22Rv1 (cell line): ENCODE results near the gene CAMK4.
A peak's percentile ranks its signal among the peaks of the same experiment; 100 is the strongest.

Experiments
- H3K27ac ChIP-seq: fragments of 450-650 bp; 2 replicates; pipeline ENCODE4 v1.5.1; 2017
- CTCF ChIP-seq: fragments of 450-650 bp; IDR thresholded peaks from 2 replicates; pipeline ENCODE4 v1.5.1; 2017; ENCODE audit warnings: mild to moderate bottlenecking
- ZFX ChIP-seq: fragments of 450-650 bp; IDR thresholded peaks from 2 replicates; pipeline ENCODE4 v1.6.1; 2017; ENCODE audit warnings: antibody characterized with exemption, borderline replicate concordance

CAMK4 gene

GRCh38 chr5:111223787-111224560 lies at the start of gene CAMK4:
Gene CAMK4, plus strand, starts transcription at chr5:111224384. Its CDS starts 100 bp downstream, at chr5:111224484.
- H3K27ac ChIP-seq, result peak within 1 kb of the TSS; percentile 67

DNA sequence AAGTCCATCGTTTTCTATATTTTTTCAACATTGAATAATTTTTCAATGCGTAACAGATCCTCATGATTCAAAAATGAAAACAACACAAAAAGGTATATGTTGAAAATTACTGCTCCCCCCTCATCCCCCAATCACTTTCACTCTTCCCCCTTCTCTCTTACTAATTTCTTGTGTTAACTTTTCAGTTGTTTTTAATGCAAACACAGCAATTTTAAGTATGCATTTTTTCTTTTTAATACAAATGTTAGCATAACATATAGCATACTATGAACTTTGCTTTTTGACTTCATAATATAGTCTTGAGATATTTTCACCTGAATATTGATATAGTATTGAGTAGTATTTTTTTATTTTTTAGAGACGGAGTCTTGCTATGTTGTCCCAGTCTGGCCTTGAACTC lies 41.1 kb upstream of the CAMK4 start:
- TF ChIP-seq CTCF, result no peak
- TF ChIP-seq ZFX, result no peak
- H3K27ac ChIP-seq, result no peak overlapping the region

More at GRCh38 chr5:111223787-111224560, at the start of gene CAMK4:
- no peak for TF ChIP-seq ZFX
- peak; percentile 49 for TF ChIP-seq CTCF

- H3K27ac ChIP-seq, result no peak overlapping the region
- TF ChIP-seq ZFX, result no peak
- no peak for TF ChIP-seq CTCF
Measured at GRCh38 chr5:111187079-111187478, 37.1 kb upstream of the CAMK4 start.

DNA sequence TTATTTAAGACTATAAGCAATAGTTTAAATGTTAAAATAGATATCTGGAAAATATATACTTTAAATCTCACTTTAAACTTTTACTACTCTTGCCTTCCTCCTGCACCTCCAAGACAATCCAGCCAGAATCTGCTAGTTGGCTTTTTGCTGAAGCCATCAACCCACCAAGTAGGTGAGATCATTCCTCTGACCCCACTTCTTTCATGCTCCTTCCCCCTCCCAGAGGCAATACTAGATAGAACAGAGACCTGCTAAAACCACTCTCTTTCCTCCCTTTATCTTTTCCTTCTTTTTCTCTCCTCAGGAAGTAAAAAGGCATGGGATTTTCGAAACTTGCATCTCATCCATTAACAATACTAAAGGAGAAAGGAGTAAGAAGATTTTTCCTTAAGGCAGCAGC lies 30.1 kb upstream of the CAMK4 start:
- TF ChIP-seq ZFX (no peak), CTCF (no peak)

GRCh38 chr5:111194925-111195324 lies 29.3 kb upstream of the CAMK4 start:
- no peak overlapping the region for H3K27ac ChIP-seq
- TF ChIP-seq ZFX (no peak), CTCF (no peak)

More for the DNA sequence above, 30.1 kb upstream of the CAMK4 start:
- no peak overlapping the region for H3K27ac ChIP-seq

- H3K27ac ChIP-seq, result no peak overlapping the region
- TF ChIP-seq ZFX, result no peak
- no peak for TF ChIP-seq CTCF
Measured at GRCh38 chr5:111197523-111197922, 26.7 kb upstream of the CAMK4 start.

DNA sequence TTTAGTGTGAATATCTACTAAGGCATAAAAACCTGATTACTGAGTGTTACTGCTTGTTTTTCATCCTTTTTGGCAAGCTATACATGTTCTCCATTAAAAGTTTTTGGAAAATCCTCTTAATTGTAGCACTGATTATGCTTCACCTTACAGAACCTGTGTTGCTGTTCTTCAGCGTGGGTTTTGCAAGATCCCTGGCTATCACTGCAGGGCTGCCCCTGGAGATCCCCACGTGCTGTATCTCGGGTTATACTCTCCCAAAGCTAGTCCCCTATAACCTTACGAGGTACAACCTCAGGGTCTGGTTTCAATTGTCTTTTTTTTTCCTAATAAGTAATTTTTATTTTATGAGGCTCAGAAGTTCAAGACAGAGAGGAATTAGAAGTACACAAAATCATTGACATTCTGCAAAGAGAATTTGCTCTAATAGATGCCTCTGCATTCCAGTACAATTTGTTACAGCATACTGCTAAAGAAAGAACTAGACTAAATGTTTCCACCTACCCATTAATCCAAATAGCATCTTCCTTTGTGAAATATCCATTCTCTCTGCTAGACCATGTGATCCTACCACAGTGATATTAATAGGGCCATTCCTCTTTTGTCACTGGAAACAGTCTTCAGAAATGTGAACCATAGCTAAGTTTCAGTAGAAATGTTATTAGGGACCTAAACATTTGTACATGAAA lies 25.8 kb upstream of the CAMK4 start:
- no peak overlapping the region for H3K27ac ChIP-seq

More for the DNA sequence above, 25.8 kb upstream of the CAMK4 start:
- TF ChIP-seq ZFX (no peak), CTCF (no peak)
